Keratinocyte (primary cell): ENCODE data around the gene BTRC.

Experiments
- CTCF ChIP-seq, 3 experiments: IDR thresholded peaks in 1 of 3; conservative IDR thresholded peaks in 1 of 3; optimal IDR thresholded peaks in 1 of 3; 2 replicates in 2 of 3; 3 replicates in 1 of 3; pipeline versions ENCODE3 to v1.5.1; 2011; ENCODE audit warnings: low read length in 3 of 3, mild to moderate bottlenecking in 3 of 3, moderate library complexity in 2 of 3, control low read depth in 1 of 3, inconsistent platforms in 1 of 3; ENCODE audit not compliant: insufficient read depth in 2 of 3; ENCODE audit errors: extremely low read depth in 1 of 3
- EZH2 ChIP-seq: IDR thresholded peaks from one replicate; pipeline ENCODE4 v1.6.1; 2012; ENCODE audit warnings: inconsistent platforms, mild to moderate bottlenecking, low read length, moderate library complexity

GRCh38 chr10:101438881-101439391 is 85.0 kb downstream of the BTRC start:
- TF ChIP-seq CTCF (optimal IDR thresholded peaks at IDR 0.05 in 1 of 3, IDR thresholded peaks at IDR 0.05 in 1 of 3, conservative IDR thresholded peaks at IDR 0.05 in 1 of 3; ENCODE audit: extremely low read depth in 1 of 3, insufficient read depth in 2 of 3, low read length in 3 of 3) (no peak), EZH2 (no peak)
